ENCODE measurements around the gene TNRC6C. TPM values are rescaled to one million over a fixed set of nuclear protein-coding genes. Genes with fewer than 3 reads are reported as not detected.
A peak's percentile ranks its signal among the peaks of the same experiment; 100 is the strongest.

The TNRC6C gene
- total RNA-seq, 1 donor = 12.4 TPM

GRCh38 chr17:78034429-78035091, 76.1 kb downstream of the TNRC6C start:
- Histone ChIP-seq H3K27me3 (ENCODE audit: insufficient read depth, low read length) (no peaks in the 10 kb centered on the region), H3K9me3 (ENCODE audit: low read depth, low read length) (no peaks in the 10 kb centered on the region), H3K4me1 (ENCODE audit: insufficient read depth, low read length) (no peaks in the 10 kb centered on the region), H3K4me3 (ENCODE audit: low read length) (no peak overlapping the region)

DNA sequence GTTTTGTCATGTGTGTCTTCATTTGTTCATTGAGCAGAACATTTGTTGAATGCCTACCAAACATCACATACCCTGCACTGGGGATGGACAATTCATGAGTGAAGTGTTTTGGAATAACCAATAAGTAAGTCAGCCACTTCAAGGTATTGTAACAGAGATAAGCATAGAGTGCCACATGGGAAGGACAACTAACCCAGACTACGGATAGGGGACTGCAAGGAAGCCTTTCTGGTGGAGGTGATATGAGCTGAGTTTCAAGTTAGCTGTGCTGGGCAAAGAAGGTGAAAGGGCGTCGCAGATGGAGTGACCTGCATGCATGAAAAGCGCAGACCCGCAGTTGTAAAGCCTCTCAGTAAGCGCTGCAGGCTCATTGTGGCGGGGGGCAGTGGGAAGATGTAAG, 78.8 kb downstream of the TNRC6C start:
- Histone ChIP-seq H3K27me3 (ENCODE audit: insufficient read depth, low read length) (no peaks in the 10 kb centered on the region), H3K9me3 (ENCODE audit: low read depth, low read length) (no peaks in the 10 kb centered on the region), H3K4me1 (ENCODE audit: insufficient read depth, low read length) (no peaks in the 10 kb centered on the region), H3K4me3 (ENCODE audit: low read length) (no peak overlapping the region)

DNA sequence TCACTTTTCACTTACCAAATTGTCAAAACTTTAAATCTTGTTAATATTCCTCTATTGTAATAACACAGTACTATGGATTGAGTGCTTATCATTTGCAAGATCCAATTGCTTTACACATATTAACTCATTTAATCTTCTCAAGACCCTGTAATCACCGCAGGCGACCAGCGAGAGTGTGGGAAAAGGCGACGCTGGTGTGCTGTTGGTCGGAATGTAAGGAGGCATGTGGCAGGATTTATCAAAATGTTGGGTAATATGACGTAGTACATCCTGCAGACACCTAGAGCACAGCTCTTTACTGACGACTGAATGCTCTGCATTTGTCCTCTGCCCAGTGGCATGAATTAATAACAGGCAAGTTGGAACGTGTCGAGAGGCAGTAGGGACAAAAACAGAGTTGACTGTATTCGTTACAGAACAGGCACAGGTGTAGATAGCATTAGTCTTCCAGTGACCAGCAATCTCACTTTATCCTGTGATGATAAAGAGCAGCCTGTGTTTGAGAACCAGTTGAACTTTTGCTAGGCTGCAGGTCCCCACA, 80.3 kb downstream of the TNRC6C start:
- H3K27me3 ChIP-seq (ENCODE audit: insufficient read depth, low read length) = no peaks in the 10 kb centered on the region
- H3K4me1 ChIP-seq (ENCODE audit: insufficient read depth, low read length) = no peaks in the 10 kb centered on the region
- no peak overlapping the region for H3K4me3 ChIP-seq (ENCODE audit: low read length)
- no peaks in the 10 kb centered on the region for H3K9me3 ChIP-seq (ENCODE audit: low read depth, low read length)

GRCh38 chr17:78039581-78039980, 81.1 kb downstream of the TNRC6C start:
- H3K9me3 ChIP-seq (ENCODE audit: low read depth, low read length) = no peaks in the 10 kb centered on the region
- no peaks in the 10 kb centered on the region for H3K4me1 ChIP-seq (ENCODE audit: insufficient read depth, low read length)
- H3K27me3 ChIP-seq (ENCODE audit: insufficient read depth, low read length) = no peaks in the 10 kb centered on the region
- no peak overlapping the region for H3K4me3 ChIP-seq (ENCODE audit: low read length)

- Histone ChIP-seq H3K4me3 (ENCODE audit: low read length) (peak overlapping the region; percentile 17), H3K27me3 (ENCODE audit: insufficient read depth, low read length) (no peaks in the 10 kb centered on the region), H3K9me3 (ENCODE audit: low read depth, low read length) (no peaks in the 10 kb centered on the region), H3K4me1 (ENCODE audit: insufficient read depth, low read length) (no peaks in the 10 kb centered on the region)
Measured at GRCh38 chr17:78040440-78041385, 82.2 kb downstream of the TNRC6C start.

- no peaks in the 10 kb centered on the region for H3K4me1 ChIP-seq (ENCODE audit: insufficient read depth, low read length)
- no peaks in the 10 kb centered on the region for H3K9me3 ChIP-seq (ENCODE audit: low read depth, low read length)
- no peaks in the 10 kb centered on the region for H3K27me3 ChIP-seq (ENCODE audit: insufficient read depth, low read length)
- H3K4me3 ChIP-seq (ENCODE audit: low read length) = peak overlapping the region; percentile 17
Measured at GRCh38 chr17:78041386-78042179, 83.1 kb downstream of the TNRC6C start.

GRCh38 chr17:78042542-78042941, 84.0 kb downstream of the TNRC6C start:
- Histone ChIP-seq H3K9me3 (ENCODE audit: low read depth, low read length) (no peaks in the 10 kb centered on the region), H3K4me1 (ENCODE audit: insufficient read depth, low read length) (no peaks in the 10 kb centered on the region), H3K4me3 (ENCODE audit: low read length) (no peak overlapping the region), H3K27me3 (ENCODE audit: insufficient read depth, low read length) (no peaks in the 10 kb centered on the region)

- H3K4me1 ChIP-seq (ENCODE audit: insufficient read depth, low read length) = no peaks in the 10 kb centered on the region
- H3K4me3 ChIP-seq (ENCODE audit: low read length) = no peak overlapping the region
- no peaks in the 10 kb centered on the region for H3K9me3 ChIP-seq (ENCODE audit: low read depth, low read length)
- H3K27me3 ChIP-seq (ENCODE audit: insufficient read depth, low read length) = no peaks in the 10 kb centered on the region
Measured at GRCh38 chr17:78043031-78043430, 84.5 kb downstream of the TNRC6C start.

- no peak overlapping the region for H3K4me3 ChIP-seq (ENCODE audit: low read length)
- H3K27me3 ChIP-seq (ENCODE audit: insufficient read depth, low read length) = no peaks in the 10 kb centered on the region
- no peaks in the 10 kb centered on the region for H3K9me3 ChIP-seq (ENCODE audit: low read depth, low read length)
- H3K4me1 ChIP-seq (ENCODE audit: insufficient read depth, low read length) = no peaks in the 10 kb centered on the region
Measured at GRCh38 chr17:78044280-78044835, 85.9 kb downstream of the TNRC6C start.

GRCh38 chr17:78045316-78045715, 86.8 kb downstream of the TNRC6C start:
- Histone ChIP-seq H3K27me3 (ENCODE audit: insufficient read depth, low read length) (no peaks in the 10 kb centered on the region), H3K9me3 (ENCODE audit: low read depth, low read length) (no peaks in the 10 kb centered on the region), H3K4me1 (ENCODE audit: insufficient read depth, low read length) (no peaks in the 10 kb centered on the region), H3K4me3 (ENCODE audit: low read length) (no peak overlapping the region)

- H3K4me3 ChIP-seq (ENCODE audit: low read length) = no peak overlapping the region
- no peaks in the 10 kb centered on the region for H3K4me1 ChIP-seq (ENCODE audit: insufficient read depth, low read length)
- no peaks in the 10 kb centered on the region for H3K27me3 ChIP-seq (ENCODE audit: insufficient read depth, low read length)
- H3K9me3 ChIP-seq (ENCODE audit: low read depth, low read length) = no peaks in the 10 kb centered on the region
Measured at GRCh38 chr17:78046923-78047322, 88.4 kb downstream of the TNRC6C start.

DNA sequence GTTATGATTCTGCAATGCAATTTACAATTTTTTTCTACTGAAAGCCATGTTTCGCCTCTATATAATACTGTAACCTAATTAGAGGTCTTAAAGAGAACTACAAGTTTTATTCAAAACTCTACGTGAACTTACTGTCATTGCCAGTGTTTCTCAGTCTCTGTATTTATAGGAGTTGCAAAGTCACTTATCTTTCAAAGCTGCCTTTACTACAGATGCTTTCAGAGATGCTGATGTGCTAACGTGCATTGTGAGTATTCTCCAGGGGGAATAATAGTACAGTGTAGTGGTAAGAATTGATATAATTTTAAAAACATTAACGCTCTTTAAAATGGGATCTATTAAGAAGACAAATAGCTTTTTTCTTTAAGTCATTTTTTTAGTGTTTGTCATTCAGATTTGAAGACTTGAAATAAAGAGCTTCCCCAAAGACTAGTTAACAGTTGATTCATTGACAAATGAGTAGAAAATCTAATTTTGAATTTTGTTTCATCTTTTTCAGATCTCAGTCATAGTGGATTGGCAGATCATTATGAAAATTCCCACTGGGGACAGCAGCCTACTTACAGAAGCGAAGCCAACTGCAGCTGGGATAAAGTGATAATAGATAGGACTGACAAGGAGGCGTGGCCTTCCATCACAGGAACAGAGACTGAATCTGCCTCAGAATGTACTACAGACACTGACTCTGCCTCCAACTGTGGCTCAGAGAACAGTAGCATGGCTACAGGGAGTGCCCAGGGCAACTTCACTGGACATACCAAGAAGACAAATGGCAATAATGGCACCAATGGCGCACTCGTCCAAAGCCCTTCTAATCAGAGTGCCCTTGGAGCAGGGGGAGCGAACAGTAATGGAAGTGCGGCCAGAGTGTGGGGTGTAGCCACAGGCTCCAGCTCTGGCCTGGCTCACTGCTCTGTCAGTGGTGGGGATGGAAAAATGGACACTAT, 90.1 kb downstream of the TNRC6C start:
- Histone ChIP-seq H3K9me3 (ENCODE audit: low read depth, low read length) (no peaks in the 10 kb centered on the region), H3K4me3 (ENCODE audit: low read length) (no peak overlapping the region), H3K27me3 (ENCODE audit: insufficient read depth, low read length) (no peaks in the 10 kb centered on the region), H3K4me1 (ENCODE audit: insufficient read depth, low read length) (no peaks in the 10 kb centered on the region)

GRCh38 chr17:78049609-78050008, 91.1 kb downstream of the TNRC6C start:
- no peaks in the 10 kb centered on the region for H3K4me1 ChIP-seq (ENCODE audit: insufficient read depth, low read length)
- no peak overlapping the region for H3K4me3 ChIP-seq (ENCODE audit: low read length)
- no peaks in the 10 kb centered on the region for H3K27me3 ChIP-seq (ENCODE audit: insufficient read depth, low read length)
- H3K9me3 ChIP-seq (ENCODE audit: low read depth, low read length) = no peaks in the 10 kb centered on the region
